Measurements from ENCODE around the gene INCENP. TPM values are rescaled to one million over a fixed set of nuclear protein-coding genes. Genes with fewer than 3 reads are reported as not detected.

The INCENP gene
- total RNA-seq, 1 donor from 2014 or later = 121 TPM

DNA sequence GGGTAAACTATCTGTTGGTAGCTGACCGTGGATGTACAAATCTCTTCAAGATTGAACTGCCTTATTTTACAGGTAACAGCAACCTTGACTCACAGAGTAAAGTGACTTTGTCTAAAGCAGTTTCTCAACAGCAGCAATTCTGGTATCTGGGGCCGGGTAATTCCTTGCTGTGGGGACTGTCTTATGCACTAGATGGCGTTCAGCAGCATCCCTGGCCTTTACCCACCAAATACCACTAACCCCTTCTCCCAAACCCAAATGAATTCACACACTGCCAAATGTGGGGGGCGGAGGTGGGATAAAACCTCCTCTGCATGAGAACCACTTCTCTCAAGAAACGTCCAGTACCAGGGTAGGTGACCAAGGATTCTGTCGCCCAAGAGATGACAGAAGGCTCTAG is 1.7 kb upstream of the INCENP start:
- intact Hi-C loops (cut with micrococcal nuclease) = loop anchor here (2.0 to 10.0 kb wide), 6 partner anchors 13 to 1215 kb away; partner anchors contain the start of genes C11orf98, CSKMT, PRPF19 and SDHAF2

DNA sequence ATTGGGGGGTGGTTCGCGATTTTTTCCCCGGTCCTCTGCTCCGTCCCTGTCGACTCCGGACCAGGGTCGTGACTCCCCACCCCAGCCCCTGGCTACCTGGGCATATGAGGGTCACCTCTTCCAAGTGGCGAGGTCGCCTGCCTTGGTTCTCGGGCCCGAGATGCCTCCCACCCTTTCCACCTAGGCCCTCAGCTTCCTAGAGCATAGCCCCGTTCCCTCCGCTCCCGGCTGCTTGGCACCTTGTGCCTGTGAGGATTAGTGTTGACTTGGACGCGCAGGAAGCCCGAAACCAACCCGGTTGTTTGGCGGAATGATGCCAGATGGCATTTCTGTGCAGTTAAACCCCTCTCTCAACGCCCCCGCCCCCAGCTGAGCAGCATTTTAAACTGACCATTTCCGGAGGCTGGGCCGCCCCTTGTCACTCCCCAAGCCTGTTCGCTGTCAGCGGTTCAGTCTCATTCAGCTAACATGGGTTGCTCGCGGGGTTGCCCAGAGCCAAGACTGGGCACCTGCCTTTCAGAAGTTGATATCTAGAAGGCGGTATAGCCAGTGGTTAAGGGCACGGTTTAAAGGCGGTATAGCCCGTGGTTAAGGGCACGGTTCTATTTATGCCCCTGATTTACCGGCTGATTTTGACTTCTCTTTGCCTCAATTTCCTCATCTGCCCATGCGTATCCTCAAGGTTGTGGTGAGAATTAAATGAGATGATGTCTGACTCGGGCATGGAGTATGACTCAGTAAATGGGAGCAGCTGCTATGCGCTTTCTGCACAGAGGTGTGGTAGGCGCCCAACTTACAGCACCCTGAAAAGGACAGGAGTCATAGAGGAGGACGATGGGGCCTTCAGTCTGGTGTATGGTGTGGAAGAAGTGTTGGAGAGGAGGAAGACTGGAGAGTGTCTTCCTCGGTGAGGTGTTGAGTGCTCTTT is 639 bp downstream of the INCENP start:
- intact Hi-C loops (cut with micrococcal nuclease) = loop anchor here (1.0 to 10.0 kb wide), 5 partner anchors 227 to 708 kb away; partner anchors contain the start of genes C11orf98, CSKMT, SDHAF2 and STX5

DNA sequence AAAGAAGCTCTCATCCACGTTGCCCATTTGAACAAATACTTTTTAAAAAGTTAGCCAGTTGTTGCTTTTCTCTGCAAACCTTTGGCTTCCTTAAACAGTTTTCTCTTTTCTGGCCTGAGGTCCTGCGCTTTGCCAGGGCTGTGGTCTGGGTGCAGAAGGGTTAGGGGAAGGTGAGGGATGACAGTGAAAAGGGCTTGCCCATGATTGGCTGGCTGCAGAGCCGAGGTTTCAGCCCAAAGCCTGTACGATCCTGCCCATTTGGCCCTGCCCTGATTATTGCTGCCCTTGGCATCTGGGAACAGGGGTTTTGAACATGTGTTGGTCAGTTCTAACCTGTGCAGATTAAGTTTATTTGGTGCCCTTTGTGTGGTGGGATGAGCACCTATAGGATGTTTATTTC is 1.5 kb downstream of the INCENP start:
- intact Hi-C loops (cut with micrococcal nuclease) = loop anchor here (10.0 kb wide), 2 partner anchors 539 to 691 kb away; partner anchors contain the start of genes C11orf98, CSKMT and SDHAF2

DNA sequence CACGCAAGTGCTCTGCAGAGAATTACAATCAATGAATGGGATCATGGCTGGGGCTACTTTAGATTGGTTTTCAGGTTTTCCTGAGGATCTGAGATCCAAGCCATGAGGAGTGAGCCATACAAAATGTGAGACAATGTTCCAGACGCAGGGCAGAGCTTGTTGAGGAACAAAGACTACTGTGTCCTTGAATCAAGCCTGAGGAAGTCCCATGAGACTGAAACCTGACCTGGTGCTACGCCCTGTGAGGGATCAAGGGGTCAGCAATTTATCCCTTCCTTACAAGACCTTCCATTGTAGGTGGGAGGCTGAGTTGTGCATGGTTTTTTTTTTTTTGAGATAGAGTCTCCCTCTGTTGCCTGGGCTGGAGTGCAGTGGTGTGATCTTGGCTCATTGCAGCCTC is 2.1 kb downstream of the INCENP start:
- intact Hi-C loops (cut with micrococcal nuclease) = loop anchor here (10.0 kb wide), 2 partner anchors 539 to 691 kb away; partner anchors contain the start of genes C11orf98, CSKMT and SDHAF2

DNA sequence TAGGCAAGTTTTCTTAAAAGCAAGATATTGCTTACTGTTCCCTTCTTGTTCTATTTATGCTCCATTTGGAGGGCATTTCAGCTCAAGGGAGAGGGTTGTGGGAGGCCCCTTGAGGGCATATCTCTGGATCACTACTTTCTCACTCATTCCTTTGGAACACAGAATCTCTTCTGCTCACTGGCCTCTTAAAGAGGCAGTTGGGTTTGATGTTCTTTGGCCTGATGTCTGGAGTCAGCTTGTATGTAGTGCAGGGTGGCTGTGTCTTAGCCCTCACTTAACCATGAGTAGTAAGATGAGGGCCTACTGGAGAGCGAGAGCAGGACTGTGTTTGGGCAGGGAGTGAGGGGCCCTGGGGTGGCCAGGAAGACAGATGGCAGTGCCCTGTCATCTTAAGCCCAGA is 3.6 kb downstream of the INCENP start:
- intact Hi-C loops (cut with micrococcal nuclease) = loop anchor here (10.0 kb wide), 2 partner anchors 537 to 693 kb away; partner anchors contain the start of genes C11orf98, CSKMT and SDHAF2

DNA sequence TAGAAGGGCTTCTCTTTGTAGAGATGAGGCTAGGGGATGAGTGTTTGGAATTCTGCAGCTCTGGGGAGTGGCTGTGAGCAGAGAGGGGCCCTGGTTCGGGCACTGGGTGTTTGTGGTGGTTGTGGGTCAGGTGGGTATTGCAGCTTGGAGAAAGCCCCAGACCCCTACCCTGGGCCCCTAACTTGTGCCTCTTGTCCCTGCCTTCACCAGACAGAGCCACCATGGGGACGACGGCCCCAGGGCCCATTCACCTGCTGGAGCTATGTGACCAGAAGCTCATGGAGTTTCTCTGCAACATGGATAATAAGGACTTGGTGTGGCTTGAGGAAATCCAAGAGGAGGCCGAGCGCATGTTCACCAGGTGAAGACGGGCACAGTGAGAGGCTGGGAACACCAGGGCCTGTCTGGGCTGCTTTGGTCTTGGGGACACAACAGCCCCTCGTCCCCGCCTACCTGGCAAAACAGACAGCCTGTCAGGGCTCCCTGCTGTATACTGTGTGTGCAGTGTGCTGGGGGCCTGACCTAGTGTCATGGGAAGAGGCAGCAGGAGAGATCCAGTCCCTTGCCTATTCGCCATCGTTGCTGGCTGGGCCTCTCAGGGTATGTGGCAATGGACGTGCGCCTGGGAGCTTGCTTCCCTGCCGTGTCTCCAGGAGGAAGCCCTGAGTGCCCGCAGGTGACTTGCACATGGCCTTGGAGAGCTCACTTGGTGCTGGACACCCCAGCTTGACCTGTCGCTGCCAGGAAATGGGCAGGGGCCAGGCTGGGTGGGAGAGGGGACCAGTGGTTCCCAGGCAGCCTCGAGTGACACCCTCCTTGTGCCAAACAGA is 4.3 kb downstream of the INCENP start:
- intact Hi-C loops (cut with micrococcal nuclease) = loop anchor here (10.0 kb wide), 2 partner anchors 537 to 693 kb away; partner anchors contain the start of genes C11orf98, CSKMT and SDHAF2

DNA sequence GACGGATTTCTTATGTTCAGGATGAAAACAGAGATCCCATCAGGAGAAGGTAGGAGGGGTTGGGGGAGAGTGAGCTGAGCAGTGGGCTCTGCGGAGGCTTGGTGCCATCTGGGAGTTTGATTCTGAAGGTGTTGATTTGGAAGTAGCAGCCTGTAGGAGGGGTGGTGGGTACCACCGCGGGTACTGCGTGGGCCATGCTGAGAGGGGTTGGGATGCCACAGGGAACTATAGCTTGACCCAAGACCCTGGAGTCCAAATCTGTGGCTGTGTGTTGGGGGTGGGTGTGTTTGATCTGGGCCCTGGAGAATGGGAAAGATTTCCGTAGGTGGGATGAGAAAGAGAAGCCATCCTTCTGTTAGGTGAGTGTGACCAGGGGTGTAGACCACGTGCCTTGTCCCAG is 5.0 kb downstream of the INCENP start:
- intact Hi-C loops (cut with micrococcal nuclease) = loop anchor here (10.0 kb wide), 2 partner anchors 536 to 694 kb away; partner anchors contain the start of genes C11orf98, CSKMT and SDHAF2

DNA sequence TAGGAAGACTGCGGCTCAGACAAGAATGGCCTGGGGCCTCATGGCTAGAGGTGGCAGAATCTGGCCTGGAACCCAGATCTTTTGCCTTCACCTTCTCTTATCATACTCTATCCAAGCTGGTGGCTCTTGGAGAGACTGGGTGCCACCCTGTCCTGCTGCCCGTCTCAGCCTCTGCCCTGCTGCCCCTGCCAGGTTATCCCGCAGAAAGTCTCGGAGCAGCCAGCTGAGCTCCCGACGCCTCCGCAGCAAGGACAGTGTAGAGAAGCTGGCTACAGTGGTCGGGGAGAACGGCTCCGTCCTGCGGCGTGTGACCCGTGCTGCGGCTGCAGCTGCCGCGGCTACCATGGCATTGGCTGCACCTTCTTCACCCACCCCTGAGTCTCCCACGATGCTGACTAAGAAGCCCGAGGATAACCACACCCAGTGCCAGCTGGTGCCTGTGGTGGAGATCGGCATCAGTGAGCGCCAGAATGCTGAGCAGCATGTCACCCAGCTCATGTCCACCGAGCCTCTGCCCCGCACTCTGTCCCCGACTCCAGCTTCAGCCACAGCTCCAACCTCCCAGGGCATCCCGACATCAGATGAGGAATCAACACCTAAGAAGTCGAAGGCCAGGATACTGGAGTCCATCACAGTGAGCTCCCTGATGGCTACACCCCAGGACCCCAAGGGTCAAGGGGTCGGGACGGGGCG is 5.9 kb downstream of the INCENP start:
- intact Hi-C loops (cut with micrococcal nuclease) = loop anchor here (10.0 kb wide), 2 partner anchors 535 to 695 kb away; partner anchors contain the start of genes C11orf98, CSKMT and SDHAF2

DNA sequence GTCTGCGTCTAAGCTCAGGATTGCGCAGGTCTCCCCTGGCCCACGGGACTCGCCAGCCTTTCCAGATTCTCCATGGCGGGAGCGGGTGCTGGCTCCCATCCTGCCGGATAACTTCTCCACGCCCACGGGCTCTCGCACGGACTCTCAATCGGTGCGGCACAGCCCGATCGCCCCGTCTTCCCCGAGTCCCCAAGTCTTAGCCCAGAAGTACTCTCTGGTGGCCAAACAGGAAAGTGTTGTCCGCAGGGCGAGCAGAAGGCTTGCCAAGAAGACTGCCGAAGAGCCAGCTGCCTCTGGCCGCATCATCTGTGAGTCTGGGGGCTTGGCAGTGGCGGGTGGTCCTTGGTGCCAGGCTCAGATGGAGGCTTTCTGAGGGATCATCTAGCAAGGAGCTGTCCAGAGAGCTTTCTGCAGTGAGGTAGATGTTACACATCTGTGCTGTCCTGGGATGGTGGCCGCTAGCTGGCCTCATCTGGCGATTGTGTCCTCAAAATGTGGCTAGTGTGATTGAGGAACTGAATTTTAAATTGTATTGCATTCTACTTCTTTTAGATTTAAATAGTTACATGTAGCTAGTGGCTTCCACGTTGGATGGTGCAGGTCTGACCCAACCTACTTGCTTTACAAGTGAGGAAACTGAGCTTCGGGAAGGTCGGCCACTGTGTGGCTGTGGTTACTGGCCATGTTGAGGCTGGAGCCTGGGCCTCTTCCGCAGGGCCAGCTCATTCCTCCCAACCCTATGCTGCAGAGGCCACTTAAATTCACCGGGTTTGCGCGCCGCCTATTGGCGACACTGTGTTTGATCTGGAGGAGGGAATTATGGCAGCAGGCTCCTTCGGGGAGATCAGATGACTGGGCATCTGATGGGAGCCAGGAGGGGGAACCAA is 6.7 kb downstream of the INCENP start:
- intact Hi-C loops (cut with micrococcal nuclease) = no loop called here

DNA sequence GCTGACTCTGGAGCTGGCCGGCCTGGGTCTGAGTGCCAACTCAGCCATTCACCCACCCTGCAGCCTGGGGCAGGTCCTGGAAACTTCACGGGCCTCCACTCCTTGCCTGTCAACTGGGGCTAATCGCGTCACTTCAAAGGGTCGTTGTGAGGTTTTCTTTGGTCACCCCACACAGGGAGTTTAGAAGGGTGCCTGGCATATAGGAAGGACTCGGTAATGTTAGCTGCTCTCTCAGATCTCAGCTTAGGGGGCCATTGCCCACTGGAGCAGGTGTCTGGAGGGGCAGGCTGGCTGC is 7.3 kb downstream of the INCENP start:
- intact Hi-C loops (cut with micrococcal nuclease) = no loop called here

DNA sequence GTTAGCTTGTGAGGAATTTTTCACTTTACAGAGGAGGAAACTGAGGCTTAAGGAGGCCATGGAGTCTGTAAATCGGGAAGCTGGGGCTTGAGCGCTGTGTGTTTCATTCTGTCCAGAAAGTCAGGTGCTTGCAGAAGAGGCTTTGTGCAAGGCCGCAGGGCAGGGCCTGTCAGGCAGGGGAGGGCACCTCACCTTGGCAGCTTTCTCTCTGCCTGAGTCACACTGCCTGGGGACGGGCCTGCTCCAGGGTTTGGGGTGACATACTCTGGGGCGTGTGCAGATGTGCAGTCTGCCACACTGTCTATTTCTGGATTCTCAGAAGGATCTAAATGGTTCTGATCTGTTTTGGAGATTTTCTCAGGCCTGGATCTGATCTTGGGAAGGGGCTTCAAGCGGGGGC is 8.4 kb downstream of the INCENP start:
- intact Hi-C loops (cut with micrococcal nuclease) = no loop called here

DNA sequence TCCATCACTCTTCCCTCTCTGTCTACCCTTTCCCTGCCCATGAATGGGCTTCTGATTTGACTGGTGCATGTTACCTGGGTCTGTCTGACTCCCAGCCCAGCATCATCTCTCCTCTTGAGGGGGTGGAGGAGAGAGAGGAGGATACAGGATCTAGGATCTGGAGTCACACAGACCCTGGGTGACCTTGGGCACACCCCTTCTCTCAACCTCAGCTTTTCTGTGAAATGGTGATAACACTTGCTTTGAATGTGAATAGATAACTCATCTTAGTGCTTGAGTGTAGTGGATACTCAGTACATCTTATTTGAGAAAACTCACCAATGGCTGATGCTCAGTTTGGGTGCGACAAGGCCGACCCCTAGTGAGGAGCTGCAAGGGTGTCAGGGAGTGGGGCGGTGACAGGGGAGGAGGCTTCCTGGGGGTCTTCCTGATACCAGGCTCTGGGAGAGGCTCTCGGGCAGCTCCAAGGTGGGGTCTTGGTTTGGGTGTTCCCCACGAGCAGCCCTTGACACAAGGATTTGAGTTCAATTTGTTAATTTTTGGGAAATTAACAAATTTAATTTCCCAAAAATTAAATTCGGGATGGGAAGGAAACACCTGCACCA is 9.0 kb downstream of the INCENP start:
- intact Hi-C loops (cut with micrococcal nuclease) = no loop called here

DNA sequence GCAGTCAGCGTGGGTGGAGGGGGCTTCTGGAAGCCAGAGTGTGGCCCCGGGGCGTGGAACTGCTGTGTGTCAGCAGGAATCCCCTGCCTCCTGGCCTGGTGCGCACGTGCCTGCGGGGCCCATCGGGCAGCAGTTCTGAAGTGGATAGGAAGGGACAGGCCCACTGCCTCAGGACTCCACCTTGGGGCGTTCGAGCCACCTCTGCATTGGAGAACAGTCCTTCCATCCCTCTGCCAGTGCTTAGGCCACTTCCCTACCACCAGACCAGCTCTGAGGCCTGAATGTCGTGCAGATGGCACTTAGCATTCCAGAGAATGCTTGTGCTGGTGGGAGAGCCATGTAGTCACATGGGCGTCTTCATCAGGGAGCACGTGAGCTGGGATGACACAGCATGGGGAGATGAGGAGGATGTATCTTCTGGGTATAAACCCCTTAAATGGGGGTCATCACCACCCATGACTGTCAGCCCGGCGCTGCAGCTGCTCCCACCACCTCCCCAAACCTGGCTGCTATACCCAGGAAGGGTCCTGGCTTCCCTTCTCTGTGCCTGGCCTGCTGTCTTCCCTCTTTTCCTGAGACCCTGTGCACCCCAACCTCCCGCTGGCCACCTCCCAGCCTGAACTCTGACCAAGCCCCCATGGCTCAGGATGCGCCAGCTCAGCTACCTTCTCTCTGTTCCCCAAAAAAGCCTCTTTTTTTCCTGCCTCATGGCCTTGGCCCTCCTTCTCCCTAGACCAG is 9.7 kb downstream of the INCENP start:
- intact Hi-C loops (cut with micrococcal nuclease) = no loop called here

DNA sequence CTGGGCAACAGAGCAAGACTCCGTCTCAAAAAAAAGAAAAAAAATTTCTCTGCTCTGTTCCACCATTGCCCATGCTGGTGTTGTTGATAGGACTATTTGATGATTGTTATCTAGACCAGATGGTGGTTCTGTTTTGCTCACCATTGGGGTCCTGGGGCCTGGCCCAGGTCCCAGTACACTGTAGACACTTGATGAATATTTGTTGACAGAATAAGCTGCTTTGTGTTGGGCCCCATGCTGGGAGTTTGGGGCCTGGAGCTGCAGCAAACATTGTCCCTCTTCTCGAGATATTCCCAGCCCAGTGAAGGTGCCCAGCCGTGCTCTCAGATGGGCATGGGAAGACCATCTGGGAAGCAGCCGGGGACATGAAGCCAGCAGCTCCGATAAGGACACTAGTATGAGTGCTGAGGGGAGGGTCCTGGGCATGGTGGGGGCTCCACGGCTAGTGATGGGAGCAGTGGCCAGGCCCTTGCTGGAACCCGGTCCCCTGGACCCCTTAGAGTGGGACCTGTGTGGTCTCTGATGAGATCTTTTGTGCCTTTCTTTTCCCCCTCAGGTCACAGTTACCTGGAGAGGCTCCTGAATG is 13.6 kb downstream of the INCENP start:
- intact Hi-C loops (cut with micrococcal nuclease) = no loop called here

DNA sequence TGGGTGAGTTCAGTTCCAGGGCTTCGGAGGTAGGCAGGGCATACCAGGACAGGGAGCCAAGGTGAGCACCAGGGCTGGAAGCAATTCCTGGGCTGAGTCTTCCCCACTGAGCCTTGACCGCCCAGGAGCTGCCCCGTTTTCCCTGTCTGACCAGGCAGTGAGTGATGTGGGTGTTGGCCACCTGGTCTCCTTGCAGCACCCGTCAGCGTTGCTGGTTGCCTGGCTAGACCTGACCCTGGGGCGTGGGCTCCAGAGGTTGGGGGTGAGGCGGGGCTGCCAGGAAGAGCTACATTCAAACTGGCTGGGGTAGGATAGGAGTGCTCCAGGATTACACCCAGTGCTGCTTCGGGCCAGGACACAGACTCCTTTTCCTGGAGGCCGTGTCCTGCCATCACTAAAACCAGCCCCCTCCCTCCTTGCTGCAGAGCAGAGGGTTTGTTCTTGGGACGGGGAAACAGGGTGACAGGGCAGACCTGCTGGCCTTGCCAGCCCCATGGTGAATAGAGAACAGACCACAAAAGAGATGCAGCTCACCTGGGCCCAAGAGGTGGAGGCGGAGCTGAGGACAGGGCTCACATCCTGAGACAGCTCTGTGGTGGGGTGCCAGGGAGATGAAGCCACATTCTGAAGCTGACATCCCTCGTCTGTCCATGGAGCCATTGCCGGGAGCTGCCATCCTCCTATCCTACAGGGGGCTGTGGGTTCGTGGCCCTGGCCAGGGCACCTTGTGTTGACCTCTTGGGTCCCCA is 14.2 kb downstream of the INCENP start:
- intact Hi-C loops (cut with micrococcal nuclease) = no loop called here

DNA sequence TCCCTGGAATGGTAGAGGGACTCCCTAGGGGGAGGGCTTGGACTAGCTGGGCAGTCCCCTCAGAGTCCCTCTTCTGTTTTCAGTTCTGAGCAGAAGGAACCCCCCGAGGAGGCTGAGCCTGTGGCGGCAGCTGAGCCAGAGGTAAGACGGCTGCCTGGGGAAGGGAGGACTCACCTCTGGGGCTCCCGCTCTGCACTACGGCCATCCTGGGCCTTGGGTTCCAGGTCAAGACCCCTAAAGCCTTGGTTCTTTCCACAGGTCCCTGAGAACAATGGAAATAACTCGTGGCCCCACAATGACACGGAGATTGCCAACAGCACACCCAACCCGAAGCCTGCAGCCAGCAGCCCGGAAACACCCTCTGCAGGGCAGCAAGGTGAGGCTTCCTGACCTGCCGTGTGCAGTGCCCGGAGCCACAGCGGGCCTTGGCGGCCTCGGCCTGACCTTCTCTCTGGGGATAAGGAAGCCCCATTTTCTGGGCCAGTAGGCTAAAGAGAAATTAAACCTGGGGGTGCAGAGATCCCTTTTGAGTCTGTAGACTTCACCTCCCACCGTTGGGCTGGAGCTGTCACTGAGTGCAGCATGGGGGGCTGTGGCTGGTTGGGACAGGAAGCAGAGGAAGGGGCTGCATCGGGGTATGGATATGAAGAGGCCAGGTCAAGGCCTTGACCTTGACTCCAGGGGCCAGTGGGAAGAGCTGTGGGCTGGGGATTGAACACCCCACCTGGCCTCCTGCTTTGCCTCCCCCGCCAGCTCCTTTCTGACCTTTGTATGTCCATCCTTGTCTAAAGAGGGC is 15.0 kb downstream of the INCENP start:
- intact Hi-C loops (cut with micrococcal nuclease) = no loop called here
